Posterior cingulate gyrus (tissue), 11 donors: ENCODE results near the gene FFAR1.
A peak's percentile ranks its signal among the peaks of the same experiment; 100 is the strongest.

Experiments
- DNase-seq, 10 donors: peaks; one replicate each; pipeline versions ENCODE4 v3.0.0 to v3.0.0-alpha.2; 2020 to 2021; ENCODE audit warnings: mixed read lengths in 3 of 10
- intact Hi-C: fragments of 100-400 bp; cut with DNase I; formaldehyde crosslinking; loops from one replicate; pipeline ENCODE4 v1.15.1; 2023

Gene FFAR1

GRCh38 chr19:35347171-35347929 is at the start of gene FFAR1:
Gene FFAR1 (plus strand): TSS chr19:35347902. CDS start chr19:35351552, 3,650 bp downstream.
- peak in 5 of 10 donors; percentile 5 to 49 (median 31) for DNase-seq
- intact Hi-C loops = loop anchor here (5.0 kb wide), 1 partner anchor 75 kb away; no protein-coding TSS in a partner anchor

DNA sequence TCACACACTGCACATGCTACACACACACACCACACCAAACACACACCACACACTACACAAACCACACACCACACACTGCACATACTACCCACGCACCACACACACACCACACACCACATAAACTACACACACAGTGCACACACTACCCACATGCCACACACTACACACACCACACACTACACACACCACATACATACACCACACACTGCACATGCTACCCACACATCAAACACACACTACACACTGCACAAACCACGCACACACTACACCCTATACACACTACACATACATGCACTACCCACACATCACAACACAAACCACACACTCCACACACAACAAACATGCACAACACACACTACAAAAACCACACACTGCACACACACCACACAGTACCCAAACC is 49.8 kb upstream of the FFAR1 start:
- DNase-seq = no peak
- intact Hi-C loops = no loop called here

- no peak for DNase-seq
- intact Hi-C loops = no loop called here
Measured at GRCh38 chr19:35298561-35298972, 49.1 kb upstream of the FFAR1 start.

DNA sequence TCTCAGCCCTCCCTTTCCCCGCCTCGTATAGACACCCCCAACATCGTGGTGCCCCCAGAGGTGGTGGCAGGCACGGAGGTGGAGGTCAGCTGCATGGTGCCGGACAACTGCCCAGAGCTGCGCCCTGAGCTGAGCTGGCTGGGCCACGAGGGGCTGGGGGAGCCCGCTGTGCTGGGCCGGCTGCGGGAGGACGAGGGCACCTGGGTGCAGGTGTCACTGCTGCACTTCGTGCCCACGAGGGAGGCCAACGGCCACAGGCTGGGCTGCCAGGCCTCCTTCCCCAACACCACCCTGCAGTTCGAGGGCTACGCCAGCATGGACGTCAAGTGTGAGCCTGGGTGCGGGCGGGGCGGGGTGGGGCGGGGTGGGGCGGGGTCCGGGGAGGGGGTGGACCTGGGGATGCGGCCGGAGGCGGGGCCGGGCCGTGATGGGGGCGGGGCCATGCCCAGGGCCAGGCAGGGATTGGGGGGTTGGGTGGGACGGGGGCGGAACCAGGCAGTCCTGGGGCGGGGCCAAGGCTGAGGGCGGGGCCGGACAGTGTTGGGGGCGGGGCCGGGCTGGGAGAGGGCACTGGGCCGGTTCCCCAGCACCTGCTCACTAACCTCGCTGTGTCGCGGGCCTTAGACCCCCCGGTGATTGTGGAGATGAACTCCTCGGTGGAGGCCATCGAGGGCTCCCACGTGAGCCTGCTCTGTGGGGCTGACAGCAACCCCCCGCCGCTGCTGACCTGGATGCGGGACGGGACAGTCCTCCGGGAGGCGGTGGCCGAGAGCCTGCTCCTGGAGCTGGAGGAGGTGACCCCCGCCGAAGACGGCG is 48.0 kb upstream of the FFAR1 start:
- DNase-seq = peak in 7 of 10 donors; percentile 37 to 95 (median 66)
- intact Hi-C loops = no loop called here

DNA sequence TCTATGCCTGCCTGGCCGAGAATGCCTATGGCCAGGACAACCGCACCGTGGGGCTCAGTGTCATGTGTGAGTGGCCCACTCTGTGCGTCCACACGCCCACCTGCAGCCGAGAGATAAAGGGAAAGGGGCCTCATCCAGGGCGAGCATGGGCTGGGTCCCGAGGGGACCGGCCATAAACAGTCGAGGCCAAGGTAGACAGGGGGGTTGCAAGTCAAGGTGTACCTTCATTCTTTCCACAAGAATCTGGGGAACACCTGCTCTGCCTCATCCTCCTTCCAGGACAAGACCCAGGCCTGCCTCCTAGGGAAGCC is 47.4 kb upstream of the FFAR1 start:
- intact Hi-C loops = no loop called here

DNA sequence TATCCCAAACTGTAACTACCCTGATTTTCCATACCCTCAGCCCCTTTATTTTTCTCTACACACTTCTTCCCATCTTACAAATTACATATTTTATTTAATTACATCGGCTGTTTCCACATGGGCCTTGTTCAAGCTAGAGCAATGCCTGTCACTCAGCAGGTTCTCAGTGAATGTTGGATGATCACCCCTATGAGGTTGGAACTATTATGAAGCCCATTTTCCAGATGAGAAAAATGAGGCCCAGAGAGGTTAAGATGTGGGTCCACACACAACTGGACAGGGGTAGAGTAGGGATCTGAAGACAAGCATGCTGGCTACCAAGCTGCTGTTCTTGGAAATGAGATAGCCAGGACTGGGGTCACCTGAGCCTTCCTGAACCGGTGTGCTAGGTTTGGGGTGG is 45.7 kb upstream of the FFAR1 start:
- DNase-seq = no peak
- intact Hi-C loops = no loop called here

More for the DNA sequence above, 47.4 kb upstream of the FFAR1 start:
- DNase-seq = peak in 1 of 10 donors; percentile 50

- peak in 1 of 10 donors; percentile 56 for DNase-seq
- intact Hi-C loops = no loop called here
Measured at GRCh38 chr19:35302446-35302845, 45.3 kb upstream of the FFAR1 start.

GRCh38 chr19:35303357-35303915 is 44.3 kb upstream of the FFAR1 start:
- intact Hi-C loops = no loop called here
- no peak for DNase-seq

DNA sequence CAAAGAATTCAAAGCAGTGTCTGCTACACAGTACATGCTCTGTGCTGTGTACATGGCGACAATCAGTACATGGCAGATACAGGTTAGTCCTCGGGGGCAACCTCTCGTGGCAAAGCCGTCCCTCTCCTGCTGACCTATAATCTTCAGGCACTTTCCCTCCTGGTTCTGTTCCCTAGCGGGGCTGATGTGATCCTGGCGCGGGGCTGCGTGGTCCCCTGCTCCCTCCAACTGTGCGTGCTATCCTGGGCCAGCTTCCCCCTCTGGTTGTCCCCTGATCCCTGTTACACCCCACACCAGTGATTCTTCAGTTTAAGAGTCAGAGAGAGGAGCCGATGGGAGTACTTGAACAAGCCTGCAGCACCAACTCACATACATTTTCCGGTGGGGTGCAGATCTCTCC is 43.7 kb upstream of the FFAR1 start:
- intact Hi-C loops = no loop called here
- no peak for DNase-seq

- DNase-seq = peak in 2 of 10 donors; percentile 48 to 52
- intact Hi-C loops = no loop called here
Measured at GRCh38 chr19:35305181-35305580, 42.5 kb upstream of the FFAR1 start.

DNA sequence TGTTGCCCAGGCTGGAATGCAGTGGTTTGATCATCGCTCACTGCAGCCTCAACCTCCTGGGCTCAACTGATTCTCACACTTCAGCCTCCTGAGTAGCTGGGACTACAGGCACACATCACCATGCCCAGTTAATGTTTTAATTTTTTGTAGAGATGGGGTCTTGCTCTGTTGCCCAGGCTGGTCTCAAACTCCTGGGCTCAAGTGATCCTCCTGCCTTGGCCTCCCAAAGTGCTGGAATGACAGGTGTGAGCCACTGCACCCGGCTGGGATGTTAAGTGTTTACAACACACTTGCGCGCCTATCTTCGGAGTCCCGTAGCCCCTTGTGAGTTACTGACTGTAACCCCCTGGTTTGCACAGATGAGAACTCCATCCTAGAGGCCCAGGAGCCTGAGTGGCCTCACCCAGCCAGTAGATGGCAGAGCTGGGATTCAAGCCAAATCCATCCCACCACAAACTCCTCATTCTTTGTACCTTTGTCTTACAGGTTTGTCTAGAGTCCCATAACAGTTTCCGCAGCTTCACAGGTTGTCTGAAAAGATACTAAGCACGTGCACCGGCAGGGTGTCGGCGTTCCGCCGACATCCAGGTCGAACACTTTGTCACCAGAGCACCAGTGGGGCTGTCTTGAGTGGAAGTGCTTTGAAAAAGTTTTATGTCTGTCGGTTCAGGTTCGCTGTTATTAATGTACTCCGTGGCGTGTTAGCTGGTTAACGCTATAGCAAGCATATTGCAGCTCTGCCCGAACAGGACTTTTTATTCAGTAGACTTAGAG is 41.0 kb upstream of the FFAR1 start:
- DNase-seq = no peak
- intact Hi-C loops = no loop called here

GRCh38 chr19:35307931-35308330 is 39.8 kb upstream of the FFAR1 start:
- intact Hi-C loops = no loop called here
- DNase-seq = peak in 1 of 10 donors; percentile 50

GRCh38 chr19:35308910-35309309 is 38.8 kb upstream of the FFAR1 start:
- intact Hi-C loops = no loop called here
- DNase-seq = no peak

- DNase-seq = peak in 1 of 10 donors; percentile 53
- intact Hi-C loops = no loop called here
Measured at GRCh38 chr19:35309481-35310279, 38.0 kb upstream of the FFAR1 start.

DNA sequence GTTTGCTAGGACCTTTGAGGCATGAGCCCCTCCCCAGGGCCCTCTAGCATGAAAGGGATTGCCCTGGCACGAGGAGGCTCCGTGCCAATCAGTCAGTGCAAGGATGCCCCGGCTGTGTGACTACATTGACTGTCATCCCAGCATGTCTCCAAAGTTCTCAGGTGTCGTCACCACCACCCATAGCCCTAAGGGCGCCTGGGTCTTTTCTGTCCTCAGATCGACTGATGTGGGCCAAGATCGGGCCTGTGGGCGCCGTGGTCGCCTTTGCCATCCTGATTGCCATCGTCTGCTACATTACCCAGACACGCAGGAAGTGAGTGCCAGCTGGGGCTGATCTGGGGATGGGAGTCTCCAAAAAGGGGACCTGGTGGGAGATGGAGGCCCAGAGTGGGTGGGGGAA is 37.4 kb upstream of the FFAR1 start:
- DNase-seq = peak in 1 of 10 donors; percentile 59
- intact Hi-C loops = no loop called here

- intact Hi-C loops = no loop called here
- no peak for DNase-seq
Measured at GRCh38 chr19:35310811-35311465, 36.8 kb upstream of the FFAR1 start.

GRCh38 chr19:35311901-35312665 is 35.6 kb upstream of the FFAR1 start:
- no peak for DNase-seq

DNA sequence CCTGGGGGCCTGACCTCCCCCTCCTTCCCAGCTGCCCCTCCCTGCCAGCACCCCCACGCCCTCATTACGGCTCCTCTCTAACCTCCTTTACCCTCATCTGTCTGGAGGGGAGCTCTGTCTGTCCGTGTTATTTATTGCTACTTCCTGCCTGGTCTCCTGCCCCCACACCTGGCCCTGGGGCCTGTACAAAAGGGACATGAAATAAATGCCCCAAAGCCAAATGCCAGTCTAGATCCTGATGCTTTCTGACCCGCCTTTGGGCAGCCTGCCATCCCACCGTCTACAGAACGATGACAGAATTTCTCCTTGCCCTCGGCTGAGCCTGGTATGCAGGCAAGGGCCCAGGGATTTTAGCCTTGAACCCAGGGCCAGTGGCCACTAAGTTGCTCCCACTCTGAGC is 34.1 kb upstream of the FFAR1 start:
- no peak for DNase-seq
- intact Hi-C loops = no loop called here

More at GRCh38 chr19:35311901-35312665, 35.6 kb upstream of the FFAR1 start:
- intact Hi-C loops = no loop called here

DNA sequence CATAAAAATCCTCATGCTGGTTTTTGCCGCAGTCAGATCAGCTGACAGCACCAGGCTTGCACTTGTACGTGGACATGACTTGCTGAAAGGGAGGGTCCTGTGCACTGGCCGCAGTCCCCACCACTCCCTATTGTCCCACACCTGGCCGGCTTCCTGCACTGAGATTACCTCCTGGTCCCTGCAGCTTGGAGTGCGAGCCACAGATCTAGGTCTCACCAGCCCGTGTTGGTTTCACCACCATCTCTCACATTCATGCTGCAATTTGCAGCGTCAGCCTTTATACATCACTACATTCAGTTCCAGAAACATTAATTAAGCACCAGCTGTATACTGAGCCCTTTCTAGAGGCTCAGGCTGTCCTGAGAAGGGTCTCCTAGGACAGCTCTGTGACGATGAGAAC is 33.7 kb upstream of the FFAR1 start:
- no peak for DNase-seq
- intact Hi-C loops = no loop called here
